Activated T-cell treated with anti-CD3 and anti-CD28 coated beads, Interleukin-2, amount 50 U/mL, for 4 hours (primary cell): ENCODE measurements around the gene TOMM7. TPM values are rescaled to one million over a fixed set of nuclear protein-coding genes. Genes with fewer than 3 reads are reported as not detected.
"Not testable (repeated sequence)": the region's sequence is repeated elsewhere in the genome, so short reads cannot be mapped to it uniquely, and the experiment has no call there.

Experiments used
- ATAC-seq, 2 donors: fragments of 200-7000 bp; cut with Tn5 transposase; one replicate each; pipeline ENCODE4 v1.10.0; 2021
- DNase-seq: peaks from one replicate; pipeline ENCODE4 v3.0.0-alpha.2; 2020
- H3K27me3 Mint-ChIP-seq: one replicate; pipeline ENCODE4 v1.8.0; 2021; ENCODE audit warnings: low read depth, mixed read lengths
- H3K36me3 Mint-ChIP-seq: one replicate; pipeline ENCODE4 v1.8.0; 2022; ENCODE audit warnings: mixed read lengths; ENCODE audit not compliant: insufficient read depth
- H3K4me1 Mint-ChIP-seq: one replicate; pipeline ENCODE4 v1.8.0; 2021; ENCODE audit warnings: low read depth, mixed read lengths
- H3K4me3 Mint-ChIP-seq: one replicate; pipeline ENCODE4 v1.8.0; 2021; ENCODE audit warnings: mild to moderate bottlenecking, moderate library complexity, mixed read lengths
- H3K9me3 Mint-ChIP-seq: one replicate; pipeline ENCODE4 v1.8.0; 2021; ENCODE audit warnings: mixed read lengths
- total RNA-seq, 3 donors: library from RNA; stranded (reverse); gene quantifications; one replicate each; pipeline ENCODE4 v1.2.1, GENCODE V29; 2021

TOMM7 gene
- total RNA-seq, 3 donors from 2014 or later: 225 to 255 (median 244) TPM

- Mint-ChIP-seq H3K4me1 (no peaks in the 10 kb centered on the region), H3K4me3 (no peak overlapping the region), H3K27me3 (peaks cover 4% of the 10 kb centered on the region), H3K36me3 (no peaks in the 10 kb centered on the region), H3K9me3 (no peaks in the 10 kb centered on the region)
- ATAC-seq (no peak), DNase-seq (no peak)
Observed at GRCh38 chr7:22843681-22844309, 21.1 kb upstream of the TOMM7 start.

- ATAC-seq: no peak
- no peaks in the 10 kb centered on the region for H3K9me3 Mint-ChIP-seq
- H3K4me1 Mint-ChIP-seq: no peaks in the 10 kb centered on the region
- peaks cover 3% of the 10 kb centered on the region for H3K27me3 Mint-ChIP-seq
- H3K36me3 Mint-ChIP-seq: no peaks in the 10 kb centered on the region
- H3K4me3 Mint-ChIP-seq: no peak overlapping the region
- DNase-seq: no peak
Observed at GRCh38 chr7:22842973-22843372, 20.3 kb upstream of the TOMM7 start.

GRCh38 chr7:22842383-22842941 lies 19.8 kb upstream of the TOMM7 start:
- H3K36me3 Mint-ChIP-seq: no peaks in the 10 kb centered on the region
- no peaks in the 10 kb centered on the region for H3K4me1 Mint-ChIP-seq
- ATAC-seq (no peak), DNase-seq (no peak)
- peaks cover 5% of the 10 kb centered on the region for H3K27me3 Mint-ChIP-seq
- no peak overlapping the region for H3K4me3 Mint-ChIP-seq
- no peaks in the 10 kb centered on the region for H3K9me3 Mint-ChIP-seq

- peaks cover 7% of the 10 kb centered on the region for H3K27me3 Mint-ChIP-seq
- no peaks in the 10 kb centered on the region for H3K9me3 Mint-ChIP-seq
- H3K36me3 Mint-ChIP-seq: no peaks in the 10 kb centered on the region
- H3K4me1 Mint-ChIP-seq: no peaks in the 10 kb centered on the region
- no peak overlapping the region for H3K4me3 Mint-ChIP-seq
- ATAC-seq (no peak), DNase-seq (no peak)
Observed at GRCh38 chr7:22841954-22842353, 19.3 kb upstream of the TOMM7 start.

- no peaks in the 10 kb centered on the region for H3K9me3 Mint-ChIP-seq
- no peak overlapping the region for H3K4me3 Mint-ChIP-seq
- ATAC-seq (no peak), DNase-seq (no peak)
- no peaks in the 10 kb centered on the region for H3K4me1 Mint-ChIP-seq
- H3K36me3 Mint-ChIP-seq: no peaks in the 10 kb centered on the region
- H3K27me3 Mint-ChIP-seq: peaks cover 7% of the 10 kb centered on the region
Observed at GRCh38 chr7:22837308-22837707, 14.7 kb upstream of the TOMM7 start.

- not testable (repeated sequence) for ATAC-seq, H3K4me3 Mint-ChIP-seq, H3K4me1 Mint-ChIP-seq, H3K36me3 Mint-ChIP-seq, DNase-seq, H3K9me3 Mint-ChIP-seq, H3K27me3 Mint-ChIP-seq
Observed at GRCh38 chr7:22836506-22836905, 13.9 kb upstream of the TOMM7 start.

GRCh38 chr7:22833957-22834356 lies 11.3 kb upstream of the TOMM7 start:
- no peaks in the 10 kb centered on the region for H3K4me1 Mint-ChIP-seq

GRCh38 chr7:22833113-22833855 lies 10.6 kb upstream of the TOMM7 start:
- no peak for ATAC-seq
- Mint-ChIP-seq H3K36me3 (no peaks in the 10 kb centered on the region), H3K9me3 (no peaks in the 10 kb centered on the region), H3K4me1 (no peaks in the 10 kb centered on the region), H3K27me3 (peaks cover 7% of the 10 kb centered on the region), H3K4me3 (no peak overlapping the region)
- DNase-seq: no peak

More at GRCh38 chr7:22833957-22834356, 11.3 kb upstream of the TOMM7 start:
- Mint-ChIP-seq H3K4me3 (no peak overlapping the region), H3K9me3 (no peaks in the 10 kb centered on the region), H3K36me3 (no peaks in the 10 kb centered on the region), H3K27me3 (peaks cover 7% of the 10 kb centered on the region)
- DNase-seq (no peak), ATAC-seq (no peak)

- Mint-ChIP-seq H3K4me3 (no peak overlapping the region), H3K36me3 (no peaks in the 10 kb centered on the region), H3K27me3 (peaks cover 3% of the 10 kb centered on the region), H3K4me1 (no peaks in the 10 kb centered on the region), H3K9me3 (no peaks in the 10 kb centered on the region)
- ATAC-seq (no peak), DNase-seq (no peak)
Observed at GRCh38 chr7:22832401-22832800, 9.8 kb upstream of the TOMM7 start.

GRCh38 chr7:22831602-22832305 lies 9.1 kb upstream of the TOMM7 start:
- no peak for ATAC-seq
- peaks cover 3% of the 10 kb centered on the region for H3K27me3 Mint-ChIP-seq
- no peak for DNase-seq
- no peak overlapping the region for H3K4me3 Mint-ChIP-seq
- H3K36me3 Mint-ChIP-seq: no peaks in the 10 kb centered on the region
- no peaks in the 10 kb centered on the region for H3K4me1 Mint-ChIP-seq
- no peaks in the 10 kb centered on the region for H3K9me3 Mint-ChIP-seq

GRCh38 chr7:22827563-22827962 lies 4.9 kb upstream of the TOMM7 start:
- no peak overlapping the region for H3K4me3 Mint-ChIP-seq
- peaks cover 4% of the 10 kb centered on the region for H3K4me1 Mint-ChIP-seq
- H3K9me3 Mint-ChIP-seq: no peaks in the 10 kb centered on the region
- peaks cover 17% of the 10 kb centered on the region for H3K27me3 Mint-ChIP-seq
- H3K36me3 Mint-ChIP-seq: peaks cover under 1% of the 10 kb centered on the region
- no peak for ATAC-seq
- DNase-seq: no peak

- peaks cover 2% of the 10 kb centered on the region for H3K36me3 Mint-ChIP-seq
- DNase-seq (no peak), ATAC-seq (no peak)
- no peak overlapping the region for H3K4me3 Mint-ChIP-seq
- H3K4me1 Mint-ChIP-seq: peaks cover 6% of the 10 kb centered on the region
- H3K27me3 Mint-ChIP-seq: peaks cover 17% of the 10 kb centered on the region
- H3K9me3 Mint-ChIP-seq: no peaks in the 10 kb centered on the region
Observed at GRCh38 chr7:22826593-22826992, 3.9 kb upstream of the TOMM7 start.

- H3K27me3 Mint-ChIP-seq: peaks cover 17% of the 10 kb centered on the region
- no peak for ATAC-seq
- H3K36me3 Mint-ChIP-seq: peaks cover 4% of the 10 kb centered on the region
Observed at GRCh38 chr7:22824760-22825159, 2.1 kb upstream of the TOMM7 start.

GRCh38 chr7:22823142-22823497 lies 471 bp upstream of the TOMM7 start:
- H3K4me1 Mint-ChIP-seq: peaks cover 33% of the 10 kb centered on the region
- ATAC-seq (peak; percentile 2 to 7), DNase-seq (no peak)
- H3K27me3 Mint-ChIP-seq: peaks cover 17% of the 10 kb centered on the region
- H3K4me3 Mint-ChIP-seq: peak overlapping the region; percentile 98
- peaks cover 6% of the 10 kb centered on the region for H3K36me3 Mint-ChIP-seq
- H3K9me3 Mint-ChIP-seq: no peaks in the 10 kb centered on the region

More at GRCh38 chr7:22824760-22825159, 2.1 kb upstream of the TOMM7 start:
- peaks cover 24% of the 10 kb centered on the region for H3K4me1 Mint-ChIP-seq
- H3K9me3 Mint-ChIP-seq: no peaks in the 10 kb centered on the region
- no peak overlapping the region for H3K4me3 Mint-ChIP-seq
- DNase-seq: no peak
